Mucosa of descending colon (tissue), 3 donors: ENCODE data around the gene CAD. TPM values are rescaled to one million over a fixed set of nuclear protein-coding genes. Genes with fewer than 3 reads are reported as not detected.

Experiments
- ATAC-seq: fragments of 200-7000 bp; cut with Tn5 transposase; one replicate; pipeline ENCODE4 v1.9.1; 2020; ENCODE audit warnings: mild to moderate bottlenecking, moderate library complexity
- DNase-seq, 3 donors: peaks; one replicate each; pipeline ENCODE4 v3.0.0-alpha.2; 2020
- H3K36me3 ChIP-seq: fragments of 200-600 bp; one replicate; pipeline ENCODE4 v1.8.0; 2021; ENCODE audit warnings: low read depth, mild to moderate bottlenecking
- H3K4me1 ChIP-seq: fragments of 200-600 bp; one replicate; pipeline ENCODE4 v1.8.0; 2021; ENCODE audit warnings: low read depth, mild to moderate bottlenecking
- H3K4me3 ChIP-seq: fragments of 200-600 bp; one replicate; pipeline ENCODE4 v1.8.0; 2021; ENCODE audit warnings: mild to moderate bottlenecking
- H3K9me3 ChIP-seq: fragments of 200-600 bp; one replicate; pipeline ENCODE4 v1.8.0; 2021; ENCODE audit warnings: mild to moderate bottlenecking
- intact Hi-C, 2 donors: fragments of 100-400 bp; cut with DNase I in 1 of 2; cut with micrococcal nuclease in 1 of 2; formaldehyde crosslinking; loops; one replicate each; pipeline versions ENCODE4 v1.11.0 to v1.11.1; 2022; cut with DNase I, micrococcal nuclease
- total RNA-seq, 3 donors: library from RNA; stranded (reverse); fragmentation: NEBNext Ultra II Directional in 2 of 3; extraction: Animal tissue kit (Norgen Biotek cat#: 25700) in 2 of 3; gene quantifications; one replicate each; pipeline versions ENCODE4 v1.2.1 to v1.2.4, GENCODE V29; 2021 to 2023
- TF ChIP-seq, protein P1 (sequence below): fragments of 200-600 bp; IDR thresholded peaks from one replicate; pipeline ENCODE4 v1.8.0; 2022; ENCODE audit warnings: antibody characterized with exemption, mild to moderate bottlenecking
- donor health status: DM: no; HTN: no; CAD: no; lungs with moderate emphysema.
- donor health status: DM: no; HTN: no; CAD: no.
- donor health status: DM: no; HTN: yes; CAD: no.

Gene CAD
- total RNA-seq, 3 donors from 2014 or later: 22.7 to 29.8 (median 24.7) TPM

DNA sequence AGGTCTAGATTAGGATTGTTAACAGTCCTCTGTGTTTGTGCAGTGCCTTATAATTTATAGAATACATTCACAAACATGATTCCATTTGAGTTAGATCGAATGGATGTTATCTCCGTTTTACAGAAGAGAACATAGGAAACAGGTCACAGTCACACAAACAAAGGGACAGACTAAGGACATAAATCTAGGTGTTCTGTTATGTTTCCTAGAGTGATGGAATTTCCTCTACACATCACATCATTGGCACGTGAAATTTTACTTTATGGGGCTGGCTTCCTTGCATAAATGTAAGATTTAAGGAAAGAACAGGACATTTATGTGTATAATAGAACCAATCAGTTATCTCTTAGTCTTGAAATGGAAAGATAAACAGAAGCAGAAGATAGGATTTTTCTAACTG lies 71.4 kb downstream of the CAD start:
- ATAC-seq: no peak
- no peak overlapping the region for H3K4me3 ChIP-seq
- H3K4me1 ChIP-seq: no peaks in the 10 kb centered on the region
- no peaks in the 10 kb centered on the region for H3K9me3 ChIP-seq
- no peaks in the 10 kb centered on the region for H3K36me3 ChIP-seq
- TF ChIP-seq, protein P1, sequence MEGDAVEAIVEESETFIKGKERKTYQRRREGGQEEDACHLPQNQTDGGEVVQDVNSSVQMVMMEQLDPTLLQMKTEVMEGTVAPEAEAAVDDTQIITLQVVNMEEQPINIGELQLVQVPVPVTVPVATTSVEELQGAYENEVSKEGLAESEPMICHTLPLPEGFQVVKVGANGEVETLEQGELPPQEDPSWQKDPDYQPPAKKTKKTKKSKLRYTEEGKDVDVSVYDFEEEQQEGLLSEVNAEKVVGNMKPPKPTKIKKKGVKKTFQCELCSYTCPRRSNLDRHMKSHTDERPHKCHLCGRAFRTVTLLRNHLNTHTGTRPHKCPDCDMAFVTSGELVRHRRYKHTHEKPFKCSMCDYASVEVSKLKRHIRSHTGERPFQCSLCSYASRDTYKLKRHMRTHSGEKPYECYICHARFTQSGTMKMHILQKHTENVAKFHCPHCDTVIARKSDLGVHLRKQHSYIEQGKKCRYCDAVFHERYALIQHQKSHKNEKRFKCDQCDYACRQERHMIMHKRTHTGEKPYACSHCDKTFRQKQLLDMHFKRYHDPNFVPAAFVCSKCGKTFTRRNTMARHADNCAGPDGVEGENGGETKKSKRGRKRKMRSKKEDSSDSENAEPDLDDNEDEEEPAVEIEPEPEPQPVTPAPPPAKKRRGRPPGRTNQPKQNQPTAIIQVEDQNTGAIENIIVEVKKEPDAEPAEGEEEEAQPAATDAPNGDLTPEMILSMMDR: no peak
- no peak for DNase-seq
- intact Hi-C loops: loop anchor here in 1 of 2 donors (10.0 kb wide), 1 partner anchor 194 kb away; no protein-coding TSS in a partner anchor

DNA sequence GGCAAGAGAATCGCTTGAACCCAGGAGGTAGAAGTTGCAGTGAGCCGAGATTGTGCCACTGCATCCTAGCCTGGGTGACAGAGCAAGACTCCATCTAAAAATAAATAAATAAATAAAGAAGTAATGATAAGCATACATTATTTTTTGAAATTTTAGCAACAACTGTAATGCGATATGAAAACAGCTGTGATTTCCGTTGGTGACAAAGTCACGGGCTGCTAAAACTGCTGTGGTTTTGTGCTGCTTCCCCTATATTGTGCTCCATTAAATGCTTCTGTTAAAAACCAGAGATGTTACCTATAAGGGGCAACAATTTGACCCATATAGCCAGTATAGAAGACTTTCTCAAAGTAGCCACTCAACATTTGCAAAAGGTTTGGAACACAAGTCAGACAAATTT lies 73.4 kb downstream of the CAD start:
- Histone ChIP-seq H3K9me3 (no peaks in the 10 kb centered on the region), H3K4me3 (no peak overlapping the region), H3K4me1 (no peaks in the 10 kb centered on the region), H3K36me3 (no peaks in the 10 kb centered on the region)
- no peak for ATAC-seq
- intact Hi-C loops: no loop called here
- DNase-seq: no peak
- TF ChIP-seq, protein P1: no peak

DNA sequence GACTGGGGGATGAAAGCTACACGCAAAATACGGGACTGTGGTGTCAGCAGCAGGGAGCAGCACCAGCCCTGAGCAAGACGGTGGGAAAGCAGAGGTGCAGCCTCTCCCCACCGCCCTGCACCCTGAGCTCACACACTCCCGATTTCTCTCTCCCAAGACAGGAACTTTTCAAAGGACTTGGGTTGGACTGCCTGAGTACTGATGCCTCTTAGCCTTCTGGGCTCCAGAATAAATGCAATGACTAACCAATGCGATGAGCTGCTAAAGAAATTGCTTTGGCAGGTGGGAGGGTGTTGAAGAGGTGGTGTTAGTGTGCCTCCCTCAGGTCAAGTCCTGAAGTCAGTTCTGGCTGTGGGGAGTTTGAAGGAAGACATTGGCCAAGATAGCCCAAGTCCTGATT lies 74.7 kb downstream of the CAD start:
- TF ChIP-seq, protein P1: no peak
- no peaks in the 10 kb centered on the region for H3K4me1 ChIP-seq
- intact Hi-C loops: no loop called here
- DNase-seq (no peak), ATAC-seq (no peak)
- no peaks in the 10 kb centered on the region for H3K36me3 ChIP-seq
- H3K4me3 ChIP-seq: no peak overlapping the region
- no peaks in the 10 kb centered on the region for H3K9me3 ChIP-seq

Other genes with a start within 250 kb of the CAD start
- 10 to 100 TPM; 23.9 to 36.1 (median 35.6) TPM for gene MAPRE3, start 246.7 kb upstream of the CAD start, total RNA-seq
- 10 to 100 TPM; 78.9 to 93.3 (median 80.1) TPM for gene TMEM214, start 184.4 kb upstream of the CAD start, total RNA-seq
- 10 to 100 TPM; 16.7 to 20.0 (median 19.2) TPM for gene AGBL5, start 165.7 kb upstream of the CAD start, total RNA-seq
- gene OST4, start 145.7 kb upstream of the CAD start, total RNA-seq: 100 to 1,000 TPM; 245 to 280 (median 254) TPM
- gene EMILIN1, start 138.8 kb upstream of the CAD start, total RNA-seq: 100 to 1,000 TPM in 1 of 3 donors, 10 to 100 TPM in 2; 12.1 to 256 (median 42.3) TPM
- 10 to 100 TPM in 1 of 3 donors, 1 to 10 TPM in 2; 6.3 to 14.7 (median 8.1) TPM for gene KHK, start 130.6 kb upstream of the CAD start, total RNA-seq
- gene CGREF1, start 98.2 kb upstream of the CAD start, total RNA-seq: 1 to 10 TPM in 2 of 3 donors, under 1 TPM in 1; 0.41 to 1.9 (median 1.5) TPM
- gene ABHD1, start 93.6 kb upstream of the CAD start, total RNA-seq: under 1 TPM in 2 of 3 donors, not detected in 1; 0.19 to 0.22 TPM
- 10 to 100 TPM; 32.8 to 47.0 (median 45.0) TPM for gene PREB, start 82.7 kb upstream of the CAD start, total RNA-seq
- gene PRR30, start 78.0 kb upstream of the CAD start, total RNA-seq: not detected
- gene TCF23, start 68.4 kb upstream of the CAD start, total RNA-seq: under 1 TPM in 2 of 3 donors, not detected in 1; 0.05 to 0.23 TPM
- gene ATRAID, start 5.3 kb upstream of the CAD start, total RNA-seq: 10 to 100 TPM; 82.0 to 88.8 (median 85.2) TPM
- gene SLC5A6, start 5.1 kb upstream of the CAD start, total RNA-seq: 10 to 100 TPM; 27.7 to 34.8 (median 30.0) TPM
- gene SLC30A3, start 45.7 kb downstream of the CAD start, total RNA-seq: under 1 TPM in 1 of 3 donors, not detected in 2; 0.12 TPM
- under 1 TPM in 1 of 3 donors, not detected in 2; 0.47 TPM for gene DNAJC5G, start 58.1 kb downstream of the CAD start, total RNA-seq
- under 1 TPM in 1 of 3 donors, not detected in 2; 0.43 TPM for gene TRIM54, start 65.1 kb downstream of the CAD start, total RNA-seq
- gene UCN, start 91.1 kb downstream of the CAD start, total RNA-seq: 1 to 10 TPM in 1 of 3 donors, under 1 TPM in 2; 0.52 to 1.2 (median 0.92) TPM
- gene MPV17, start 105.7 kb downstream of the CAD start, total RNA-seq: 10 to 100 TPM; 39.5 to 49.0 (median 41.9) TPM
- gene GTF3C2, start 139.4 kb downstream of the CAD start, total RNA-seq: 10 to 100 TPM; 53.7 to 83.5 (median 56.9) TPM
- 10 to 100 TPM; 31.4 to 59.9 (median 34.0) TPM for gene EIF2B4, start 153.0 kb downstream of the CAD start, total RNA-seq
- gene SNX17, start 153.2 kb downstream of the CAD start, total RNA-seq: 10 to 100 TPM; 85.5 to 94.4 (median 91.0) TPM
- 10 to 100 TPM; 22.6 to 32.0 (median 25.4) TPM for gene ZNF513, start 163.4 kb downstream of the CAD start, total RNA-seq
- 10 to 100 TPM; 53.4 to 64.1 (median 59.6) TPM for gene PPM1G, start 192.2 kb downstream of the CAD start, total RNA-seq
- gene NRBP1, start 211.3 kb downstream of the CAD start, total RNA-seq: 100 to 1,000 TPM in 1 of 3 donors, 10 to 100 TPM in 2; 68.4 to 104 (median 87.6) TPM
- 10 to 100 TPM; 43.9 to 93.4 (median 85.1) TPM for gene KRTCAP3, start 225.0 kb downstream of the CAD start, total RNA-seq